Progenitor cell of endocrine pancreas (in vitro differentiated cells): ENCODE measurements around the gene PRKAG1. TPM values are rescaled to one million over a fixed set of nuclear protein-coding genes. Genes with fewer than 3 reads are reported as not detected.

Experiments
- DNase-seq: peaks from one replicate; pipeline ENCODE4 v3.0.0; 2021; ENCODE audit warnings: low spot score; ENCODE audit not compliant: unreplicated experiment
- H3K27ac Mint-ChIP-seq: 2 replicates; pipeline ENCODE4 v1.8.0; 2021; ENCODE audit warnings: mild to moderate bottlenecking, moderate library complexity, mixed read lengths
- H3K27me3 Mint-ChIP-seq: 2 replicates; pipeline ENCODE4 v1.8.0; 2021; ENCODE audit warnings: mixed read lengths
- H3K36me3 Mint-ChIP-seq: 2 replicates; pipeline ENCODE4 v1.8.0; 2022; ENCODE audit warnings: mixed read lengths; ENCODE audit not compliant: insufficient read depth
- H3K4me1 Mint-ChIP-seq: 2 replicates; pipeline ENCODE4 v1.8.0; 2021; ENCODE audit warnings: low read depth, mixed read lengths
- H3K4me3 Mint-ChIP-seq: 2 replicates; pipeline ENCODE4 v1.8.0; 2021; ENCODE audit warnings: low read depth, mild to moderate bottlenecking, moderate library complexity, mixed read lengths
- H3K9me3 Mint-ChIP-seq: 2 replicates; pipeline ENCODE4 v1.8.0; 2021; ENCODE audit warnings: low read depth, mixed read lengths
- CTCF ChIP-seq: fragments of 200-600 bp; sonication (generic); IDR thresholded peaks from one replicate; pipeline ENCODE4 v1.5.0; 2021; ENCODE audit warnings: antibody characterized with exemption, mild to moderate bottlenecking; ENCODE audit not compliant: unreplicated experiment
- total RNA-seq: library from RNA; stranded (reverse); gene quantifications from 2 replicates; pipeline ENCODE4 v1.2.1, GENCODE V29; 2021

Gene PRKAG1
- total RNA-seq, 1 donor from 2014 or later, result 52.7 TPM

DNA sequence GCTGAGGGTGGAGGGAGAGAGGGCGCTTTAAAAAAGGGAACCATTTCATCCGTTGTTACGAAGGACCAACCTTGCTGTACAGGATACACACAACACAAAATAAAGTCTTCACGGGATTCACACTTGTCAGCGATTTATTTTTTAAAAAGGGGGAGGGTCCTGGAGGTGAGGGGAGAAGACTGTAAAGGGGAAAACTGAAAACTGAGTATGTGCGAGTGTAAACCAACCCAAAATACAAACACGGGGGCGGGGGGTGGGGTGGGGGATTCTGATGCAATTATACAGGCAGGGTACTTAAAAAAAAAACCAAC is 499 bp upstream of the PRKAG1 start:
- peak overlapping the region; percentile 98 for H3K27ac Mint-ChIP-seq
- H3K36me3 Mint-ChIP-seq, result peaks cover 9% of the 10 kb centered on the region
- TF ChIP-seq CTCF, result no peak
- no peaks in the 10 kb centered on the region for H3K27me3 Mint-ChIP-seq
- H3K9me3 Mint-ChIP-seq, result no peaks in the 10 kb centered on the region
- peak overlapping the region; percentile 88 for H3K4me3 Mint-ChIP-seq
- no peak for DNase-seq
- H3K4me1 Mint-ChIP-seq, result peaks cover 12% of the 10 kb centered on the region

- Mint-ChIP-seq H3K27ac (peak overlapping the region; percentile 98), H3K4me3 (peak overlapping the region; percentile 88), H3K9me3 (no peaks in the 10 kb centered on the region), H3K36me3 (peaks cover 5% of the 10 kb centered on the region), H3K27me3 (no peaks in the 10 kb centered on the region), H3K4me1 (peaks cover 12% of the 10 kb centered on the region)
- TF ChIP-seq CTCF, result no peak
- no peak for DNase-seq
Measured at GRCh38 chr12:49017891-49018260, 700 bp downstream of the PRKAG1 start.

DNA sequence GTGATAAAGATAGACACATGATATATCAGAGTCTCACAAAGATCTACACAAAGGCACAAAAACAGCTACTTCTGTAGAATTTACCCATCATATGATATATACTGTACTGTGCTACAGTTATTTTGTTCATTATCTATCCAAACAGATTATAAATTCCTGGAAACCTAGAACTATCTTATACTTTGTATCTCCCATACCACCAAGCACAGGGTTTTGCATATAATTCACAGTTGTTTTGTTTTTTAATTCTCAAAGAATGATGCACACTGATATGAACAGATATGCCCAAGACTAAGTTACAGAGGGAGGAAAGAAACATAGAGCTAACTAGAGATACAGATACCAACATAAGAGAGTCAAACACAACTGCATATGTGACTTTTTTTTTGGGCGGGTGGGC is 3.4 kb downstream of the PRKAG1 start:
- peaks cover 12% of the 10 kb centered on the region for H3K4me1 Mint-ChIP-seq
- peaks cover 3% of the 10 kb centered on the region for H3K36me3 Mint-ChIP-seq

GRCh38 chr12:49014547-49014946 is 4.0 kb downstream of the PRKAG1 start:
- H3K4me1 Mint-ChIP-seq, result peaks cover 12% of the 10 kb centered on the region
- H3K27me3 Mint-ChIP-seq, result no peaks in the 10 kb centered on the region
- H3K36me3 Mint-ChIP-seq, result peaks cover 5% of the 10 kb centered on the region
- H3K27ac Mint-ChIP-seq, result no peak overlapping the region
- H3K4me3 Mint-ChIP-seq, result no peak overlapping the region
- H3K9me3 Mint-ChIP-seq, result no peaks in the 10 kb centered on the region
- DNase-seq, result no peak
- no peak for TF ChIP-seq CTCF

More for the DNA sequence above, 3.4 kb downstream of the PRKAG1 start:
- Mint-ChIP-seq H3K9me3 (no peaks in the 10 kb centered on the region), H3K4me3 (no peak overlapping the region), H3K27ac (no peak overlapping the region), H3K27me3 (no peaks in the 10 kb centered on the region)
- DNase-seq, result no peak
- no peak for TF ChIP-seq CTCF

GRCh38 chr12:49013428-49013827 is 5.1 kb downstream of the PRKAG1 start:
- no peak overlapping the region for H3K4me3 Mint-ChIP-seq
- H3K27ac Mint-ChIP-seq, result no peak overlapping the region
- H3K36me3 Mint-ChIP-seq, result peaks cover 5% of the 10 kb centered on the region
- no peak for DNase-seq
- no peaks in the 10 kb centered on the region for H3K9me3 Mint-ChIP-seq
- TF ChIP-seq CTCF, result no peak
- H3K27me3 Mint-ChIP-seq, result no peaks in the 10 kb centered on the region
- peaks cover 10% of the 10 kb centered on the region for H3K4me1 Mint-ChIP-seq
